DOHH2 (cell line): ENCODE data around the gene SLC2A13.

Experiments
- CTCF ChIP-seq: fragments of 200-600 bp; sonication (generic); IDR thresholded peaks from one replicate; pipeline ENCODE4 v1.5.1; 2014; ENCODE audit warnings: antibody characterized with exemption, mild to moderate bottlenecking, low read depth, low read length; ENCODE audit not compliant: poor library complexity, severe bottlenecking
- EZH2phosphoT487 ChIP-seq: fragments of 200-600 bp; sonication (generic); IDR thresholded peaks from 2 replicates; pipeline ENCODE4 v1.6.1; 2017; ENCODE audit warnings: borderline replicate concordance, mild to moderate bottlenecking, antibody characterized with exemption, low read length, moderate library complexity, mixed read lengths

DNA sequence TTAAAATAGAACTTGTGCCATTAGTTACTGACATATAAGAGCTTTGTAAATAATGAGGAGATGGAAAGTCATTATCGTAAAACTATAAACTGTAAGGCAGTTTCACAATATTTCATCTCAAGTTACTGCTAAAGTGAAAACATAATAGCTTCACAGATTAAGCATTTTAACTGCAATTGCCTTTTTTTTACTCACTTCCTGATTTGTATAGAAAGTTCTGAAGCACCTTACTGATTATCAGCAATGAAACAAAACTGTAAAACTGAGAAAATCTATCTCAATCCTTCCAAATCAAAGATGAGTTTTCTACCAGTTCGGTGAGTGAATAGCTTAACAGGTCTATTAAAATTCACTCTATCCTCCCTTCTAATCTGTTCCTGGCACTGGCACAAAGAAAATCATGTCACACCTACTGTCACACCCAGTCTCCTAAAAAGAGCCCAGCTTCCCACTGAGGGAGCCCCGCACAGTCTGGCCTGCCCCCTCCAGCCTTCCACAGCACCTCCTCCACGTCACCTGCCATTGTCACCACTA lies 324.9 kb downstream of the SLC2A13 start:
- TF ChIP-seq CTCF (no peak), EZH2phosphoT487 (no peak)
